Measurements from ENCODE around the gene U2AF2. TPM values are rescaled to one million over a fixed set of nuclear protein-coding genes. Genes with fewer than 3 reads are reported as not detected.

The U2AF2 gene
- total RNA-seq, 1 donor from 2014 or later = 67.0 TPM

GRCh38 chr19:55687281-55688201 is 32.7 kb downstream of the U2AF2 start:
- DNase-seq (ENCODE audit: low read depth) = no peak

- DNase-seq (ENCODE audit: low read depth) = peak; percentile 44
Measured at GRCh38 chr19:55688422-55689218, 33.8 kb downstream of the U2AF2 start.

- DNase-seq (ENCODE audit: low read depth) = no peak
Measured at GRCh38 chr19:55689411-55690108, 34.7 kb downstream of the U2AF2 start.

GRCh38 chr19:55690109-55690768 is 35.4 kb downstream of the U2AF2 start:
- no peak for DNase-seq (ENCODE audit: low read depth)

DNA sequence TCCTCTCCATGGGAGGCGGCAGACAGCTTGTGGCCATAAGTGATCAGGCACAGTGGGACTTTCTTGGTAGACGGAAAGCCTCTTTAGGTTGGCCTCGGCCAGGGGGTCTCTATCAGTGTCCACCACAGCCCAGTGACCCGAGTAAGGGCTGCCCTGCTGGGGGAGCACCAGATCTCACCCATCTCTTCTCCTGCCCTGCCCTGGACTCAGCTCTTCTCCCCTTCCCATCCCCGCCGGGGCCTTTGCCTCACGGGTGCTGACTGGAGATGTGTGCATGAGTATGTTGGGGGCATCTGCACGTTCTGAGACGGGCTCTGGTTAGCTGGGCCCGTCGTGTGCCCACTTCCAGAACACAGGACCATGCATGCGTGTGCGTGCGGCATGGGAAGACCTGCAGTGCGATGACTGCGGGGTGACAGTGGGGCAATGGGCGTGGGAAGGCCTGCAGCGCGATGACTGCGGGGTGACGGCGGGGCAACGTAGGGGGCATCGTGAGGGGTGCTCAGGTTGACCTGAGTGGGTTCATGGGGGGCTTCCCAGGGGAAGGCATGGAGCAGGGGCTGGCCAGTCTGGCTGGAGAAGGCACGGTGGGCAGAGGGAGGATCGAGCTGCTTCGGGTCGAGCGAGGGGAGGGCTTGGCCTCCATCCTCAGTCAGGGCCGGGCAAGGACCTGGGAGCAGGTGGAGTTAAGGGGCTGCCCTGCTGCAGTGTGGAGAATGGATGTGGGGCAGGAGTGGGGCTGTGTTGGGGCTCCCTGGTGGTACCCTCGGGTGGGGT is 36.1 kb downstream of the U2AF2 start:
- no peak for DNase-seq (ENCODE audit: low read depth)

DNA sequence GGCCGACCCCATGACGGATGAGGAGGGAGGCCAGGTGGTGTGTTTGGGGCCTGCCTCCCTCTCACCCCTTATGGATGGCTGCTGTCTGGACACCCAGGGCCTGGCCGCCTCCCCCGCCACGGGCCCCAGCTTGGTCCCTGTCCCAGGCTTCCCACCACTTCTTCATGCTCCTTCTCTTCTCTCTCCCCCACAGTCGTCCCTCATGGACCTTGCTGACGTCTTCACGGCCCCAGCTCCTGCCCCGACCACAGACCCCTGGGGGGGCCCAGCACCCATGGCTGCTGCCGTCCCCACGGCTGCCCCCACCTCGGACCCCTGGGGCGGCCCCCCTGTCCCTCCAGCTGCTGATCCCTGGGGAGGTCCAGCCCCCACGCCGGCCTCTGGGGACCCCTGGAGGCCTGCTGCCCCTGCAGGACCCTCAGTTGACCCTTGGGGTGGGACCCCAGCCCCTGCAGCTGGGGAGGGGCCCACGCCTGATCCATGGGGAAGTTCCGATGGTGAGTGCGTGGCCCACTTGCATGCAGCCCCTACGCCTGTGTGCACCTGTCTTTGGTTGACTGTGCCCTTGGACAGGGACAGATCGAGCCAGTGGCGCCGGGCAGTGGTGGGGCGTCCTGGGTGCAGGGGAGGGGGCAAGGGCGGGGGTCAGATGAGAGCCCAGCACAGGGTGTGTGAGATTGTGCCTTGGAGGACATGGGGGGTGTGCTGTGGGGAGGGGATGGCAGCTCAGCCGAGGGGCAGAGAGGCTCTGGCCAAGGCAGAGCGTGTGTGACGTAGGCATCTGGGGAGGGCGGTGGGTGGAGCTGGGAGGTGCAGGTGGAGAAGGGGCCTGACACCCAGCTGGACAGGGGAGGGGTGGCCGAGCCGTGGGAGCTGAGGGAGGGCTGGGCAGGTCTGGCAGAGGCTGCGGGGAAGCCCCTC is 37.0 kb downstream of the U2AF2 start:
- no peak for DNase-seq (ENCODE audit: low read depth)

DNA sequence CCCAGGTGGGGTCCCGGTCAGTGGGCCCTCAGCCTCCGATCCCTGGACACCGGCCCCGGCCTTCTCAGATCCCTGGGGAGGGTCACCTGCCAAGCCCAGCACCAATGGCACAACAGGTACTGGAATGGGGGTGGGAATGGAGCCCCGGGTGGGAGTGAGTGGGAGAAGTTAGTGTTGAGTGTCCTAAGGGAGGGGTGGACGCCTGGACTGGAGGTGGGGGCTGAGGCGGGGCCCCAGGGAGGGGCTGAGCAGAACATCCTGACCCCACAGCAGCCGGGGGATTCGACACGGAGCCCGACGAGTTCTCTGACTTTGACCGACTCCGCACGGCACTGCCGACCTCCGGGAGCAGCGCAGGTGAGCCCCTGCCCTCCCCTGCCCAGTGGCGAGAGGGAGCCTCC is 37.8 kb downstream of the U2AF2 start:
- DNase-seq (ENCODE audit: low read depth) = no peak

GRCh38 chr19:55693336-55693974 is 38.6 kb downstream of the U2AF2 start:
- no peak for DNase-seq (ENCODE audit: low read depth)

DNA sequence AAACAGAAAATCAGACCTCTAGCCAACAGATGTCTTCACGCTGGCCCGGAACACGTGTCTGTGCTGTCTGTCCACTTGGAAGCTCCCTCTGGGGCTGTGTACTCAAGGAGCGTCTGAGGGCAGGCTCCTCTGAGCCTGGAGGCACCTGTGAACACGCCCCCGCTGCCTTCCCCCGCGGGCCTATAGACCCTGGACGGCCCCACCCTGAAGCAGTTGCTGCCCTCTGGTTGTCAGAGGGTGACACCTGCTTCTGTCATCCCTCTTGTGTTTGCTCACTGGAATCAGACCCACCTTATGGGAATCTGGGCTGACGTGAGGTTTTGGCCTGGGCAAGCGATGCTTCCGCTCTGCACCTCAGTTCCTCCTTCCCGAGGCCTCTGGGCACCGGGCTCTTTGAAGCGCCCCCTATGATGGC is 39.4 kb downstream of the U2AF2 start:
- DNase-seq (ENCODE audit: low read depth) = no peak

GRCh38 chr19:55694656-55695491 is 40.0 kb downstream of the U2AF2 start:
- DNase-seq (ENCODE audit: low read depth) = no peak

DNA sequence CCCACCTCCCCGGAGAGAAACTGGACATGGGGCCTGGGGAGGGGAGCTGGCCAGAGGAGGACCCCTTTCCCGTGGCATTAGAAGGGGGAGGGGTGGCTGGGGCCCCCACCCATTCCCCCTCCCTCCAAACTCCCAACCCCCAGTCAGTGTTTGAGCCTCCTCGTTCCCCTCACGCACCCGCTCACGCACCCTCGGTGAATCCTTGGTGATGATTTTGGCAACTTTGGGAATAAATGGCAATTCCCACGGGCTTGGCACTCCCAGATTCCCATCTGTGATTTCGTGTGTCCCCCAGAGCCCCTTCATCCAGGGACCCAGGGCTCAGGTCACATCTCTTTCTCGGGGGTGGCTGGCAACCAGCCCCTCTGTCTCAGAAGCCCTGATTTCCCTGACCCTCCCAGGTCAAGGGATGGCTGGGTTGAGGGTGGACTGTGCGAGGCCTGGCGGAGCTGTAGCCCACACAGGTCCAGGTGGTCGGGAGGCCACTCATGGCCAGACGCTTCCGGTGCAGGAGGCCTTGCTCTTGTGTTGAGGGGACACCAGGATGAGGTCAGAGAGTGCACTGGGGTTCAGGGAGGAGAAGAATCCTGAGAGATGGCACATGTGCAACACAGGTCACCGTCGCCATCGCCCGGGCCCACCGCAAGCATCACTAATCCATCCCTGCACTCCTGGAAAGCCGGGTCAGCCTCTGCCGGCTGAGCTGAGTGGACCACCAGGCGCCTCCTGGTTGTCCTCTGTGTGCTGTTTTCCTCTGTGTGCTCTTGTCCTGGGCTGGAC is 40.9 kb downstream of the U2AF2 start:
- DNase-seq (ENCODE audit: low read depth) = no peak

- DNase-seq (ENCODE audit: low read depth) = no peak
Measured at GRCh38 chr19:55696301-55697068, 41.6 kb downstream of the U2AF2 start.

GRCh38 chr19:55697069-55697440 is 42.2 kb downstream of the U2AF2 start:
- no peak for DNase-seq (ENCODE audit: low read depth)

- no peak for DNase-seq (ENCODE audit: low read depth)
Measured at GRCh38 chr19:55697698-55698097, 42.9 kb downstream of the U2AF2 start.

- no peak for DNase-seq (ENCODE audit: low read depth)
Measured at GRCh38 chr19:55698256-55698655, 43.4 kb downstream of the U2AF2 start.

DNA sequence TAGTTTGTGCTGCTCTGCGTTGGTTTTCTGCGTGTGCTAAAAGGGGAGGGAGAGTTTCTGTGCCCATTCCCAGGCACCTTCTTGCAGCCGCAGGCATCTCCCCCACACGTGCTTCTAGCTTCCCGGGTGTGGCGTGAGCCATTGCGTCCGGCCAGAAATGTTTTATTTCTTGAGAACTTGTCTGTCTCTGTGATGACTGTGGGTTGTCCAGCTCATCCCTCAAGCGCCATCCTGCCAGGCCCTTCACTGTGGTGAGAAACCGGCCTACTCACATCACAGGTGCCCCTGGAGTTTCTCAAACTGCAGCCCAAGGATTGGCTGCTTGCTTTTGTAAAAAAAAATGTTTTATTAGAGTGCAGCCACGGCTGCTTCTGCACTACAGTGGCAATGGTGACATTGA is 44.4 kb downstream of the U2AF2 start:
- DNase-seq (ENCODE audit: low read depth) = no peak
